Kasumi-1 (cell line): Measurements from ENCODE around the gene TAGLN2.

Source experiments
- DNase-seq, 2 experiments: peaks; one replicate each; lab custom pipeline; 2025; lab: John Stamatoyannopoulos, UW

Gene TAGLN2

GRCh38 chr1:159870704-159871103, 54.6 kb downstream of the TAGLN2 start:
- DNase-seq = no peak

- no peak for DNase-seq
Observed at GRCh38 chr1:159869607-159870006, 55.7 kb downstream of the TAGLN2 start.

GRCh38 chr1:159869173-159869572, 56.1 kb downstream of the TAGLN2 start:
- no peak for DNase-seq

GRCh38 chr1:159868766-159869165, 56.5 kb downstream of the TAGLN2 start:
- no peak for DNase-seq
